ENCODE data around the gene CRB1.

DNA sequence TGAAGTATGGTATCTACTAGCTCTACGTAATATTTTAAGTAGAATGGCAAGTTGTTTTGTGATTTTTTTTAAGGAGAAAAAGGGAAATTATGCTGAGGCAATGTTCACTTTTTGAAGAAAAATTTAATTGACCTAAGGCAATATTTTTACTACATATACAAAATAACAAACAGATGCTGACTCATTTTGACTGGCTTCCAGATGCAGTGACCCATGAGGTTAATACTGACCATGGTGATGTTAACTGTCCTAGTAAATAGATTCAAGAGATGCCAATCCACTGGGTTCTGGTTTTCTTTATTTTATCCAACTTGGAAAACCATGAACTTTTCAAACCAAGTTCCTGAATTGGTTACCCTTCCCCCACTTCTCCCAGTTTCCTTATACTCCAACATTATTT is 154.9 kb downstream of the CRB1 start:
- TF ChIP-seq, protein P1, sequence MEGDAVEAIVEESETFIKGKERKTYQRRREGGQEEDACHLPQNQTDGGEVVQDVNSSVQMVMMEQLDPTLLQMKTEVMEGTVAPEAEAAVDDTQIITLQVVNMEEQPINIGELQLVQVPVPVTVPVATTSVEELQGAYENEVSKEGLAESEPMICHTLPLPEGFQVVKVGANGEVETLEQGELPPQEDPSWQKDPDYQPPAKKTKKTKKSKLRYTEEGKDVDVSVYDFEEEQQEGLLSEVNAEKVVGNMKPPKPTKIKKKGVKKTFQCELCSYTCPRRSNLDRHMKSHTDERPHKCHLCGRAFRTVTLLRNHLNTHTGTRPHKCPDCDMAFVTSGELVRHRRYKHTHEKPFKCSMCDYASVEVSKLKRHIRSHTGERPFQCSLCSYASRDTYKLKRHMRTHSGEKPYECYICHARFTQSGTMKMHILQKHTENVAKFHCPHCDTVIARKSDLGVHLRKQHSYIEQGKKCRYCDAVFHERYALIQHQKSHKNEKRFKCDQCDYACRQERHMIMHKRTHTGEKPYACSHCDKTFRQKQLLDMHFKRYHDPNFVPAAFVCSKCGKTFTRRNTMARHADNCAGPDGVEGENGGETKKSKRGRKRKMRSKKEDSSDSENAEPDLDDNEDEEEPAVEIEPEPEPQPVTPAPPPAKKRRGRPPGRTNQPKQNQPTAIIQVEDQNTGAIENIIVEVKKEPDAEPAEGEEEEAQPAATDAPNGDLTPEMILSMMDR (IDR thresholded peaks at IDR 0.05): no peak
- TF ChIP-seq POLR2A (IDR thresholded peaks at IDR 0.05) (no peak), EP300 (IDR thresholded peaks at IDR 0.05) (no peak)

Measured in sigmoid colon (tissue), 4 donors.